ENCODE data around the gene ANP32A. TPM values are rescaled to one million over a fixed set of nuclear protein-coding genes. Genes with fewer than 3 reads are reported as not detected.

Gene ANP32A
- total RNA-seq, 1 experiment from 2014 or later = 220 TPM

DNA sequence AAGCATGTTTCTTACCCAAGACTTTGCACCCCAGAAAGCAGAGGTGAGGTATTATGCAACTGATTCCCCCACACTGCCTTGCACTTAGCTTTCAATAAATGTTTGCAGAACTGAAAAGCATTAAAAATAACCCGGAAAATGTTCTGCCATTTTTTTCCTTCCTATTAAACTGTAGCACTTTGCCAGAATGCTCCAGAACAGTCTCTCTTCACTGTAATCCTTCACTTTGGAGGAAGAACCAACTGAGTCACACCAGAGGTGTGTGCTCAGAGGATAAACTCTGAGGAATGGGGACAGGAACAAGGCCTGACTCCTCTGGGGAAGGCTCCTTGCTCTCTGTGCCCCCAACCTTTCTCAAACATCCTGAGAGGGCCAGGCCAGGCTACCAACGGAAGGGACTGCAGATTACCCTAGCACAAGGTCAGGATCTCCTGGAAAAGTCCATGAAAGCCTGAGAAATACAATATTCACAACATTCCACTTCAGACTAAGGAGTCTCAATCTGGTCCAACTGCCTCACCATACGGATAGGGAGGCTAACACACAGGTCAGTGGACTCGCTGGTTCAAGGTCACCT lies 19.0 kb downstream of the ANP32A start:
- Histone ChIP-seq H4K20me1 (ENCODE audit: insufficient read depth) (peaks cover 9% of the 10 kb centered on the region; the same call in 1 of the 2 replicates), H3K9me3 (ENCODE audit: control insufficient read depth in 1 of 2, insufficient read depth in 1 of 2, low read depth in 1 of 2, low read length in 2 of 2) (no peaks in the 10 kb centered on the region), H2AFZ (ENCODE audit: low read depth, low read length, poor library complexity, severe bottlenecking) (no peak overlapping the region), H3K27me3 (ENCODE audit: insufficient read depth, low read length) (no peaks in the 10 kb centered on the region), H3K9ac (ENCODE audit: low read length) (no peak overlapping the region), H3K79me2 (ENCODE audit: insufficient read depth, low read length) (peaks cover 97% of the 10 kb centered on the region), H3K4me1 (ENCODE audit: control insufficient read depth in 1 of 2, insufficient read depth in 2 of 2, low read length in 2 of 2) (no peaks in the 10 kb centered on the region), H3K4me3 (replicated peaks in 1 of 2; ENCODE audit: low read depth in 1 of 2, low read length in 2 of 2) (no peak overlapping the region), H3K4me2 (ENCODE audit: low read length) (no peak overlapping the region), H3K9me2 (ENCODE audit: insufficient read depth) (no peaks in the 10 kb centered on the region), H3K36me3 (ENCODE audit: control insufficient read depth in 1 of 2, insufficient read depth in 2 of 2, low read length in 2 of 2) (no peaks in the 10 kb centered on the region), H3K27ac (ENCODE audit: low read depth, low read length) (no peak overlapping the region)
- ChIA-PET RAD21 (ENCODE audit: low non-redundant PET in 1 of 2, low total read pairs in 2 of 2, uncharacterized antibody in 2 of 2, unreplicated experiment in 2 of 2) (no interaction called here), CTCF (no interaction called here), POLR2A (no interaction called here)
- TF ChIP-seq EZH2phosphoT487 (IDR thresholded peaks at IDR 0.05; ENCODE audit: borderline replicate concordance) (no peak), ZNF274 (IDR thresholded peaks at IDR 0.05; ENCODE audit: low read depth, low read length) (no peak), EGR1 (IDR thresholded peaks at IDR 0.05; ENCODE audit: low read depth) (no peak), MAX (IDR thresholded peaks at IDR 0.05) (no peak), CTCF (IDR thresholded peaks at IDR 0.05 in 2 of 3, conservative IDR thresholded peaks at IDR 0.05 in 1 of 3; ENCODE audit: borderline replicate concordance in 1 of 3, insufficient read depth in 1 of 3, low read depth in 2 of 3, low read length in 2 of 3) (no peak), SP1 (IDR thresholded peaks at IDR 0.05; ENCODE audit: low read depth) (no peak), ATF3 (IDR thresholded peaks at IDR 0.05) (no peak), CEBPB (IDR thresholded peaks at IDR 0.05; ENCODE audit: low read depth) (no peak), ZFX (IDR thresholded peaks at IDR 0.05) (no peak), TCF7L2 (IDR thresholded peaks at IDR 0.05; ENCODE audit: borderline replicate concordance, extremely low read depth, insufficient read depth, insufficient read length) (no peak), REST (IDR thresholded peaks at IDR 0.05; ENCODE audit: low read depth) (no peak), SIN3A (IDR thresholded peaks at IDR 0.05; ENCODE audit: low read depth) (no peak)
- TF ChIP-seq, protein P1, sequence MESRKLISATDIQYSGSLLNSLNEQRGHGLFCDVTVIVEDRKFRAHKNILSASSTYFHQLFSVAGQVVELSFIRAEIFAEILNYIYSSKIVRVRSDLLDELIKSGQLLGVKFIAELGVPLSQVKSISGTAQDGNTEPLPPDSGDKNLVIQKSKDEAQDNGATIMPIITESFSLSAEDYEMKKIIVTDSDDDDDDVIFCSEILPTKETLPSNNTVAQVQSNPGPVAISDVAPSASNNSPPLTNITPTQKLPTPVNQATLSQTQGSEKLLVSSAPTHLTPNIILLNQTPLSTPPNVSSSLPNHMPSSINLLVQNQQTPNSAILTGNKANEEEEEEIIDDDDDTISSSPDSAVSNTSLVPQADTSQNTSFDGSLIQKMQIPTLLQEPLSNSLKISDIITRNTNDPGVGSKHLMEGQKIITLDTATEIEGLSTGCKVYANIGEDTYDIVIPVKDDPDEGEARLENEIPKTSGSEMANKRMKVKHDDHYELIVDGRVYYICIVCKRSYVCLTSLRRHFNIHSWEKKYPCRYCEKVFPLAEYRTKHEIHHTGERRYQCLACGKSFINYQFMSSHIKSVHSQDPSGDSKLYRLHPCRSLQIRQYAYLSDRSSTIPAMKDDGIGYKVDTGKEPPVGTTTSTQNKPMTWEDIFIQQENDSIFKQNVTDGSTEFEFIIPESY (IDR thresholded peaks at IDR 0.05; ENCODE audit: extremely low read depth, insufficient replicate concordance, low read length) = no peak
- ATAC-seq = no peak
- BruUV-seq (replicated peaks) = no TSS peak
- intact Hi-C loops (cut with micrococcal nuclease) = no loop called here
- no peak for DNase-seq (ENCODE audit: low read depth, low spot score)
